GM12878 (cell line): ENCODE results near the gene ATP5PB.

Source experiments
- CREB1 ChIP-seq: IDR thresholded peaks from 2 replicates; pipeline ENCODE4 v1.6.1; 2012; ENCODE audit warnings: low read depth, mild to moderate bottlenecking, inconsistent platforms
- EGR1 ChIP-seq, 2 experiments: IDR thresholded peaks; 1 replicate in 1 of 2; 2 replicates in 1 of 2; pipeline ENCODE4 v1.6.1; 2011 to 2012; ENCODE audit warnings: low read depth in 2 of 2, low read length in 2 of 2, borderline replicate concordance in 1 of 2, mild to moderate bottlenecking in 1 of 2, moderate library complexity in 1 of 2
- JUND ChIP-seq: IDR thresholded peaks from 2 replicates; pipeline ENCODE4 v1.6.1; 2012; ENCODE audit warnings: low read depth, mild to moderate bottlenecking, low read length, improper control_type of control experiment, moderate library complexity
- POLR2A ChIP-seq: IDR thresholded peaks from 2 replicates; pipeline ENCODE4 v1.6.1; 2011; ENCODE audit warnings: low read depth, mild to moderate bottlenecking, low read length
- POLR2AphosphoS5 ChIP-seq: IDR thresholded peaks from 2 replicates; pipeline ENCODE4 v1.6.1; 2011; ENCODE audit warnings: mild to moderate bottlenecking, low read length, inconsistent platforms
- TARDBP ChIP-seq: IDR thresholded peaks from 2 replicates; pipeline ENCODE4 v1.6.1; 2016; ENCODE audit warnings: borderline replicate concordance
- TF ChIP-seq, protein P1 (sequence below): fragments of 450-650 bp; formaldehyde crosslinking; IDR thresholded peaks from 2 replicates; pipeline ENCODE4 v1.4.0; 2022; ENCODE audit warnings: mild to moderate bottlenecking, moderate library complexity
- TF ChIP-seq, protein P2 (sequence below), 3 experiments: IDR thresholded peaks in 2 of 3; conservative IDR thresholded peaks in 1 of 3; 2 replicates each; pipeline ENCODE4 v1.5.1; 2011; ENCODE audit warnings: low read depth in 3 of 3, low read length in 3 of 3, mild to moderate bottlenecking in 3 of 3, control low read depth in 2 of 3, moderate library complexity in 2 of 3, inconsistent platforms in 1 of 3, mixed read lengths in 1 of 3; ENCODE audit not compliant: control insufficient read depth in 2 of 3, insufficient read depth in 1 of 3; ENCODE audit errors: extremely low read depth in 1 of 3
- TF ChIP-seq, protein P3 (sequence below): IDR thresholded peaks from 2 replicates; pipeline ENCODE4 v1.6.1; 2012; ENCODE audit warnings: mild to moderate bottlenecking, low read depth, low read length
- TF ChIP-seq, protein P4 (sequence below): IDR thresholded peaks from 2 replicates; pipeline ENCODE4 v1.6.1; 2011; ENCODE audit warnings: low read depth, mild to moderate bottlenecking, low read length, moderate library complexity, borderline replicate concordance; ENCODE audit errors: extremely low read depth

DNA sequence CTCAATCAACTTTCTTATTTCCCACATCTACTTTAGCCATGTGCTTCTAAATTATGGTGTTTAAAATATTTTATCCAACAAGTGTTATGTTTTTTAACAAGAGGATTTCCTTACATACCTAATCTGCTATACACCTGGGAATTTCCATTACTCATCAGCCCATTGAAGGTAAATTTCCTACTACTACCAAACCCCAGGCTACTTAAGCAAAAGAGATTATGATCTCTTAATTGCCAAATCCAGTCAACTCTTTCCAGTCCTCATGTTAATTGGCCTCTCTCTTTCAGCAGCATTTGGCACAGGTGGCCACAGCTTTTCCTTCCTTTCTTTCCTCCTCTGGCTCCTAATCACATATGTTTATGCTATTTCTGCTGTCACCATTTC, 19.4 kb downstream of the ATP5PB start:
- TF ChIP-seq, protein P1, sequence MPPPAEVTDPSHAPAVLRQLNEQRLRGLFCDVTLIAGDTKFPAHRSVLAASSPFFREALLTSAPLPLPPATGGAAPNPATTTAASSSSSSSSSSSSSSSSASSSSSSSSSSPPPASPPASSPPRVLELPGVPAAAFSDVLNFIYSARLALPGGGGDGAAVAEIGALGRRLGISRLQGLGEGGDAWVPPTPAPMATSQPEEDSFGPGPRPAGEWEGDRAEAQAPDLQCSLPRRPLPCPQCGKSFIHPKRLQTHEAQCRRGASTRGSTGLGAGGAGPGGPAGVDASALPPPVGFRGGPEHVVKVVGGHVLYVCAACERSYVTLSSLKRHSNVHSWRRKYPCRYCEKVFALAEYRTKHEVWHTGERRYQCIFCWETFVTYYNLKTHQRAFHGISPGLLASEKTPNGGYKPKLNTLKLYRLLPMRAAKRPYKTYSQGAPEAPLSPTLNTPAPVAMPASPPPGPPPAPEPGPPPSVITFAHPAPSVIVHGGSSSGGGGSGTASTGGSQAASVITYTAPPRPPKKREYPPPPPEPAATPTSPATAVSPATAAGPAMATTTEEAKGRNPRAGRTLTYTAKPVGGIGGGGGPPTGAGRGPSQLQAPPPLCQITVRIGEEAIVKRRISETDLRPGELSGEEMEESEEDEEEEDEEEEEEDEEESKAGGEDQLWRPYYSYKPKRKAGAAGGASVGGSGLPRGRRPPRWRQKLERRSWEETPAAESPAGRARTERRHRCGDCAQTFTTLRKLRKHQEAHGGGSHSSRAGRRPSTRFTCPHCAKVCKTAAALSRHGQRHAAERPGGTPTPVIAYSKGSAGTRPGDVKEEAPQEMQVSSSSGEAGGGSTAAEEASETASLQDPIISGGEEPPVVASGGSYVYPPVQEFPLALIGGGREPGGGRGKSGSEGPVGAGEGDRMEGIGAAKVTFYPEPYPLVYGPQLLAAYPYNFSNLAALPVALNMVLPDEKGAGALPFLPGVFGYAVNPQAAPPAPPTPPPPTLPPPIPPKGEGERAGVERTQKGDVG = no peak
- TF ChIP-seq, protein P2, sequence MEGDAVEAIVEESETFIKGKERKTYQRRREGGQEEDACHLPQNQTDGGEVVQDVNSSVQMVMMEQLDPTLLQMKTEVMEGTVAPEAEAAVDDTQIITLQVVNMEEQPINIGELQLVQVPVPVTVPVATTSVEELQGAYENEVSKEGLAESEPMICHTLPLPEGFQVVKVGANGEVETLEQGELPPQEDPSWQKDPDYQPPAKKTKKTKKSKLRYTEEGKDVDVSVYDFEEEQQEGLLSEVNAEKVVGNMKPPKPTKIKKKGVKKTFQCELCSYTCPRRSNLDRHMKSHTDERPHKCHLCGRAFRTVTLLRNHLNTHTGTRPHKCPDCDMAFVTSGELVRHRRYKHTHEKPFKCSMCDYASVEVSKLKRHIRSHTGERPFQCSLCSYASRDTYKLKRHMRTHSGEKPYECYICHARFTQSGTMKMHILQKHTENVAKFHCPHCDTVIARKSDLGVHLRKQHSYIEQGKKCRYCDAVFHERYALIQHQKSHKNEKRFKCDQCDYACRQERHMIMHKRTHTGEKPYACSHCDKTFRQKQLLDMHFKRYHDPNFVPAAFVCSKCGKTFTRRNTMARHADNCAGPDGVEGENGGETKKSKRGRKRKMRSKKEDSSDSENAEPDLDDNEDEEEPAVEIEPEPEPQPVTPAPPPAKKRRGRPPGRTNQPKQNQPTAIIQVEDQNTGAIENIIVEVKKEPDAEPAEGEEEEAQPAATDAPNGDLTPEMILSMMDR (IDR thresholded peaks at IDR 0.05 in 2 of 3, conservative IDR thresholded peaks at IDR 0.05 in 1 of 3; ENCODE audit: control insufficient read depth in 2 of 3, extremely low read depth in 1 of 3, insufficient read depth in 1 of 3, low read depth in 3 of 3, low read length in 3 of 3) = no peak
- TF ChIP-seq TARDBP (no peak), JUND (no peak), POLR2A (no peak), EGR1 (IDR thresholded peaks at IDR 0.05; ENCODE audit: borderline replicate concordance in 1 of 2, low read depth in 2 of 2, low read length in 2 of 2) (no peak), POLR2AphosphoS5 (no peak), CREB1 (no peak)
- TF ChIP-seq, protein P3, sequence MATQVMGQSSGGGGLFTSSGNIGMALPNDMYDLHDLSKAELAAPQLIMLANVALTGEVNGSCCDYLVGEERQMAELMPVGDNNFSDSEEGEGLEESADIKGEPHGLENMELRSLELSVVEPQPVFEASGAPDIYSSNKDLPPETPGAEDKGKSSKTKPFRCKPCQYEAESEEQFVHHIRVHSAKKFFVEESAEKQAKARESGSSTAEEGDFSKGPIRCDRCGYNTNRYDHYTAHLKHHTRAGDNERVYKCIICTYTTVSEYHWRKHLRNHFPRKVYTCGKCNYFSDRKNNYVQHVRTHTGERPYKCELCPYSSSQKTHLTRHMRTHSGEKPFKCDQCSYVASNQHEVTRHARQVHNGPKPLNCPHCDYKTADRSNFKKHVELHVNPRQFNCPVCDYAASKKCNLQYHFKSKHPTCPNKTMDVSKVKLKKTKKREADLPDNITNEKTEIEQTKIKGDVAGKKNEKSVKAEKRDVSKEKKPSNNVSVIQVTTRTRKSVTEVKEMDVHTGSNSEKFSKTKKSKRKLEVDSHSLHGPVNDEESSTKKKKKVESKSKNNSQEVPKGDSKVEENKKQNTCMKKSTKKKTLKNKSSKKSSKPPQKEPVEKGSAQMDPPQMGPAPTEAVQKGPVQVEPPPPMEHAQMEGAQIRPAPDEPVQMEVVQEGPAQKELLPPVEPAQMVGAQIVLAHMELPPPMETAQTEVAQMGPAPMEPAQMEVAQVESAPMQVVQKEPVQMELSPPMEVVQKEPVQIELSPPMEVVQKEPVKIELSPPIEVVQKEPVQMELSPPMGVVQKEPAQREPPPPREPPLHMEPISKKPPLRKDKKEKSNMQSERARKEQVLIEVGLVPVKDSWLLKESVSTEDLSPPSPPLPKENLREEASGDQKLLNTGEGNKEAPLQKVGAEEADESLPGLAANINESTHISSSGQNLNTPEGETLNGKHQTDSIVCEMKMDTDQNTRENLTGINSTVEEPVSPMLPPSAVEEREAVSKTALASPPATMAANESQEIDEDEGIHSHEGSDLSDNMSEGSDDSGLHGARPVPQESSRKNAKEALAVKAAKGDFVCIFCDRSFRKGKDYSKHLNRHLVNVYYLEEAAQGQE = no peak
- TF ChIP-seq, protein P4, sequence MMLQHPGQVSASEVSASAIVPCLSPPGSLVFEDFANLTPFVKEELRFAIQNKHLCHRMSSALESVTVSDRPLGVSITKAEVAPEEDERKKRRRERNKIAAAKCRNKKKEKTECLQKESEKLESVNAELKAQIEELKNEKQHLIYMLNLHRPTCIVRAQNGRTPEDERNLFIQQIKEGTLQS = no peak
